HEK293T (cell line): Measurements from ENCODE around the gene ZNF778.

Experiments
- BHLHE40 ChIP-seq: fragments of 450-650 bp; IDR thresholded peaks from 2 replicates; pipeline ENCODE4 v1.6.1; 2016; ENCODE audit warnings: mild to moderate bottlenecking, moderate library complexity, borderline replicate concordance
- FOXA1 ChIP-seq: fragments of 450-650 bp; IDR thresholded peaks from 2 replicates; pipeline ENCODE4 v1.6.1; 2016; ENCODE audit warnings: mild to moderate bottlenecking
- SP1 ChIP-seq: fragments of 450-650 bp; IDR thresholded peaks from 2 replicates; pipeline ENCODE4 v1.6.1; 2017
- SUZ12 ChIP-seq: fragments of 450-650 bp; IDR thresholded peaks from 2 replicates; pipeline ENCODE4 v1.6.1; 2016; ENCODE audit warnings: mild to moderate bottlenecking

GRCh38 chr16:89246903-89247733 lies 29.6 kb downstream of the ZNF778 start:
- TF ChIP-seq BHLHE40 (no peak), SUZ12 (no peak), FOXA1 (no peak), SP1 (no peak)
